Endodermal cell (in vitro differentiated cells): ENCODE measurements around the gene IGLON5. TPM values are rescaled to one million over a fixed set of nuclear protein-coding genes. Genes with fewer than 3 reads are reported as not detected.
A peak's percentile ranks its signal among the peaks of the same experiment; 100 is the strongest.

Experiments used
- DNase-seq: peaks from one replicate; pipeline ENCODE4 v3.0.0-alpha.2; 2017
- H3K27ac ChIP-seq: 2 replicates; pipeline ENCODE4 v1.5.1; 2013; ENCODE audit warnings: mild to moderate bottlenecking, low read depth, low read length, moderate library complexity
- H3K27me3 ChIP-seq: 2 replicates; pipeline ENCODE4 v1.6.1; 2013; ENCODE audit warnings: mild to moderate bottlenecking, low read length, moderate library complexity; ENCODE audit not compliant: insufficient read depth, control insufficient read depth, poor library complexity, severe bottlenecking
- H3K36me3 ChIP-seq: 2 replicates; pipeline ENCODE4 v1.7.0; 2013; ENCODE audit warnings: mild to moderate bottlenecking, low read length, moderate library complexity; ENCODE audit not compliant: control insufficient read depth, insufficient read depth
- H3K4me1 ChIP-seq: one replicate; pipeline ENCODE4 v1.7.0; 2013; ENCODE audit warnings: low read length; ENCODE audit not compliant: control insufficient read depth, insufficient read depth
- H3K4me3 ChIP-seq: 2 replicates; pipeline ENCODE4 v1.5.1; 2013; ENCODE audit warnings: mild to moderate bottlenecking, low read length, moderate library complexity
- H3K9ac ChIP-seq: 2 replicates; pipeline ENCODE4 v1.6.1; 2013; ENCODE audit warnings: mild to moderate bottlenecking, low read length, moderate library complexity; ENCODE audit not compliant: poor library complexity, severe bottlenecking; ENCODE audit errors: extremely low read depth
- H3K9me3 ChIP-seq: 2 replicates; pipeline ENCODE4 v1.6.1; 2013; ENCODE audit warnings: mild to moderate bottlenecking, low read length, moderate library complexity; ENCODE audit not compliant: control insufficient read depth
- H3K27ac Mint-ChIP-seq: 2 replicates; pipeline ENCODE4 v1.8.0; 2020; ENCODE audit warnings: mixed read lengths
- H3K27me3 Mint-ChIP-seq: 2 replicates; pipeline ENCODE4 v1.8.0; 2021; ENCODE audit warnings: mild to moderate bottlenecking, mixed read lengths; ENCODE audit not compliant: insufficient read depth
- H3K36me3 Mint-ChIP-seq: 2 replicates; pipeline ENCODE4 v1.8.0; 2020; ENCODE audit warnings: low read depth, mixed read lengths
- H3K4me1 Mint-ChIP-seq: 2 replicates; pipeline ENCODE4 v1.8.0; 2020; ENCODE audit warnings: mixed read lengths
- H3K4me3 Mint-ChIP-seq: 2 replicates; pipeline ENCODE4 v1.8.0; 2020; ENCODE audit warnings: mild to moderate bottlenecking, moderate library complexity, mixed read lengths
- H3K9me3 Mint-ChIP-seq: 2 replicates; pipeline ENCODE4 v1.8.0; 2020; ENCODE audit warnings: mild to moderate bottlenecking, mixed read lengths
- WGBS, 2 experiments: methylation state at CpG; one replicate each; pipeline versions ENCODE4 v1.1.5 to v1.1.7; 2013; ENCODE audit warnings: missing lambda C conversion rate in 2 of 2, mixed read lengths in 1 of 2; ENCODE audit not compliant: insufficient coverage in 1 of 2, insufficient read length in 1 of 2; 5-methylcytosine and 5-hydroxymethylcytosine counted together
- total RNA-seq, 2 donors: library from RNA; stranded (reverse); fragmentation: NEBNext Ultra II Directional in 1 of 2; extraction: Animal tissue kit (Norgen Biotek cat#: 25700) in 1 of 2; gene quantifications; 2 replicates in 1 of 2; 3 replicates in 1 of 2; pipeline ENCODE4 v1.2.1, GENCODE V29; 2021
- TF ChIP-seq, protein P1 (sequence below): fragments of 200-600 bp; sonication (generic); conservative IDR thresholded peaks from 2 replicates; pipeline ENCODE4 v1.5.0; 2021; ENCODE audit warnings: antibody characterized with exemption, mild to moderate bottlenecking

IGLON5 gene
- total RNA-seq, 2 donors from 2014 or later: 42.7 to 49.4 TPM

DNA sequence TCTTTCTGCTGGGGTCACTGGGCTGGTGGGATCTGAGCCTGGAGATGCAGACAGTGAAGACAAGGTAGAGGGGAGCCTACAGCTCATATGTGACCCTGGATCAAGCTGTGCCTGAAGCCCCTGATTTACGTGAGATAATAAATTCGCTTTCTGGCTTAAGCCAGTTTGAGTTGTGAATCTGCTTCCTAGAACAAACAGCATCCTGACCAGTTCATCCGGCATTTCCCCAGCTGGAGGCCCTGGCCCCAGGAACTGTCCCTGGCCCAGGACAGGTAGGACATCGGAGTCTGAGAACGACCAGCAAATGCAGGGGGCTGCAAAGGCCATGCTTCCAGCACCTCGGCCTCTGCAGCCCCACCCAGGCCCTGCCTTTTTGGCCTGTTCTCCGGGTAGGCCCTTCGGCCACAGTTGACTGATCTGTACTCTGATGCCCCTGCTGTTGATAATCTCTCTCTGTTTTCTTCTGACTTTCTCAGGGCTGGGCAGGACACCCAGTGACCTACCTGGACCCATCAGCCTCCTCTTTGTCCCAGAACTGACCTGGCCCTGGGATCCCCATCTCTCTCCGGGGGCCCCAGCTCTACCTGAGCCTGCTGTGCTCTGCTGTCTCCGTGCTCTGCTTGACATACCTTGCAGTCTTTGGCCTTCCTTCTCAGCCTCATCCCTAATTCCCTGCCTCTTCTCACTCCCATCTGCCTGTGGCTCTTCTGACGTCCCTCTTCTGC is 40.0 kb downstream of the IGLON5 start:
- H3K36me3 ChIP-seq: peaks cover 8% of the 10 kb centered on the region
- 94 to 100% methylated on average over 8 to 11 of the region's 11 CpGs for WGBS, 2 experiments
- Mint-ChIP-seq H3K27ac (no peak overlapping the region), H3K27me3 (no peaks in the 10 kb centered on the region), H3K36me3 (peaks cover 31% of the 10 kb centered on the region), H3K9me3 (no peaks in the 10 kb centered on the region), H3K4me3 (no peak overlapping the region), H3K4me1 (peaks cover 14% of the 10 kb centered on the region)
- H3K27me3 ChIP-seq: no peaks in the 10 kb centered on the region
- TF ChIP-seq, protein P1, sequence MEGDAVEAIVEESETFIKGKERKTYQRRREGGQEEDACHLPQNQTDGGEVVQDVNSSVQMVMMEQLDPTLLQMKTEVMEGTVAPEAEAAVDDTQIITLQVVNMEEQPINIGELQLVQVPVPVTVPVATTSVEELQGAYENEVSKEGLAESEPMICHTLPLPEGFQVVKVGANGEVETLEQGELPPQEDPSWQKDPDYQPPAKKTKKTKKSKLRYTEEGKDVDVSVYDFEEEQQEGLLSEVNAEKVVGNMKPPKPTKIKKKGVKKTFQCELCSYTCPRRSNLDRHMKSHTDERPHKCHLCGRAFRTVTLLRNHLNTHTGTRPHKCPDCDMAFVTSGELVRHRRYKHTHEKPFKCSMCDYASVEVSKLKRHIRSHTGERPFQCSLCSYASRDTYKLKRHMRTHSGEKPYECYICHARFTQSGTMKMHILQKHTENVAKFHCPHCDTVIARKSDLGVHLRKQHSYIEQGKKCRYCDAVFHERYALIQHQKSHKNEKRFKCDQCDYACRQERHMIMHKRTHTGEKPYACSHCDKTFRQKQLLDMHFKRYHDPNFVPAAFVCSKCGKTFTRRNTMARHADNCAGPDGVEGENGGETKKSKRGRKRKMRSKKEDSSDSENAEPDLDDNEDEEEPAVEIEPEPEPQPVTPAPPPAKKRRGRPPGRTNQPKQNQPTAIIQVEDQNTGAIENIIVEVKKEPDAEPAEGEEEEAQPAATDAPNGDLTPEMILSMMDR: no peak
- H3K4me3 ChIP-seq: no peak overlapping the region
- peaks cover 5% of the 10 kb centered on the region for H3K4me1 ChIP-seq
- H3K9me3 ChIP-seq: no peaks in the 10 kb centered on the region
- H3K9ac ChIP-seq: no peak overlapping the region
- no peak overlapping the region for H3K27ac ChIP-seq
- DNase-seq: peak; percentile 31

- TF ChIP-seq, protein P1: no peak
- Histone ChIP-seq H3K9me3 (no peaks in the 10 kb centered on the region), H3K36me3 (peaks cover 8% of the 10 kb centered on the region), H3K27me3 (no peaks in the 10 kb centered on the region), H3K4me3 (no peak overlapping the region), H3K9ac (no peak overlapping the region), H3K27ac (no peak overlapping the region), H3K4me1 (peaks cover 5% of the 10 kb centered on the region)
- Mint-ChIP-seq H3K4me3 (no peak overlapping the region), H3K4me1 (peaks cover 14% of the 10 kb centered on the region), H3K27ac (no peak overlapping the region), H3K27me3 (no peaks in the 10 kb centered on the region), H3K9me3 (no peaks in the 10 kb centered on the region), H3K36me3 (peaks cover 30% of the 10 kb centered on the region)
- DNase-seq: peak; percentile 29
- WGBS, 2 experiments: 94 to 97% methylated on average over 8 to 15 of the region's 16 CpGs
These were observed 41.4 kb downstream of the IGLON5 start for GRCh38 chr19:51352783-51353360.

DNA sequence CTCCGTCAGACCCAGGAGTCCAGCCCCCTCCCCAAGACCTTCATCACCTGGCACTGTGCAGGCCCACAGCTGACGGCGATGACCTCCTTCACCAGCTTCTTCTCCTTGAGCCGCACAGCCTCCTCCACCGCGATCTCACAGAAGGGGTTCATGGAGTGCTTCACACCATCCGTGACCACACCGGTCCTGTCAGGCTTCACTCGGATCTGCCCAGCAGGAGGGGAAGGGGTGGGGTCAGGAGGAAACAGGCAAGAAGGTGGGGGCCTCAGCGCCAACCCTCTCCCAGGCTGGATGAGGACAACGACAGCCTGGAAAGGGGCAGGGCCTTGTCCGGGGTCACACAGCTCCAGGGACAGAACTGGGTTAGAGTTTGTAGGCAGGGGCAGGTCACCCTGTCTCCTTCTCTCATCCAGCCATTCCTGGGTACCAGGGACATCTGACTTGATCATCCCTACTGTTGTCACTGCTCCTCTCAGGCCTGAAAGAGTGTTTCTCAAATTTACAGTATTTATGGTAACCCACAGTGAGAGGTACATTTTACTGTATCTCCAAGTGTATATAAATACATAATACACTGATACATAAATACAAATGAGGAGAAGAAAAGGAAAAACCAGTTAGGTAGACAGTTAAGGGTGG is 42.8 kb downstream of the IGLON5 start:
- TF ChIP-seq, protein P1: no peak
- H3K9me3 Mint-ChIP-seq: no peaks in the 10 kb centered on the region
- DNase-seq: peak; percentile 84
- Histone ChIP-seq H3K9me3 (no peaks in the 10 kb centered on the region), H3K4me3 (peak overlapping the region; percentile 61), H3K27ac (peak overlapping the region; percentile 99), H3K36me3 (peaks cover 8% of the 10 kb centered on the region), H3K4me1 (peaks cover 5% of the 10 kb centered on the region), H3K9ac (peak overlapping the region; percentile 48), H3K27me3 (no peaks in the 10 kb centered on the region)
- H3K27ac Mint-ChIP-seq: peak overlapping the region; percentile 87
- peak overlapping the region; percentile 33 for H3K4me3 Mint-ChIP-seq
- H3K36me3 Mint-ChIP-seq: peaks cover 30% of the 10 kb centered on the region
- no peaks in the 10 kb centered on the region for H3K27me3 Mint-ChIP-seq
- peaks cover 15% of the 10 kb centered on the region for H3K4me1 Mint-ChIP-seq
- 55 to 83% methylated on average over 1 to 12 of the region's 12 CpGs for WGBS, 2 experiments
